Measurements from ENCODE around the gene ERP27.

- TF ChIP-seq POLR2A (IDR thresholded peaks at IDR 0.05) = no peak
- TF ChIP-seq CTCF (IDR thresholded peaks at IDR 0.05) = no peak
- no peak for TF ChIP-seq EP300 (IDR thresholded peaks at IDR 0.05)
- TF ChIP-seq POLR2AphosphoS5 (IDR thresholded peaks at IDR 0.05) = no peak
Observed at GRCh38 chr12:14965221-14965620, 26.9 kb upstream of the ERP27 start.
